Activated naive CD8-positive, alpha-beta T cell treated with anti-CD3 and anti-CD28 coated beads for 36 hours (primary cell): ENCODE measurements around the gene NT5M. TPM values are rescaled to one million over a fixed set of nuclear protein-coding genes. Genes with fewer than 3 reads are reported as not detected.

Source experiments
- DNase-seq: peaks from one replicate; pipeline ENCODE4 v3.0.0; 2021
- H3K27ac Mint-ChIP-seq: one replicate; pipeline ENCODE4 v1.8.0; 2022; ENCODE audit warnings: mild to moderate bottlenecking, moderate library complexity, mixed read lengths
- H3K27me3 Mint-ChIP-seq: one replicate; pipeline ENCODE4 v1.8.0; 2022; ENCODE audit warnings: mild to moderate bottlenecking, mixed read lengths
- H3K36me3 Mint-ChIP-seq: one replicate; pipeline ENCODE4 v1.8.0; 2021; ENCODE audit warnings: mild to moderate bottlenecking, mixed read lengths
- H3K4me1 Mint-ChIP-seq: one replicate; pipeline ENCODE4 v1.8.0; 2021; ENCODE audit warnings: mixed read lengths
- H3K4me3 Mint-ChIP-seq: one replicate; pipeline ENCODE4 v1.8.0; 2022; ENCODE audit warnings: mild to moderate bottlenecking, moderate library complexity, mixed read lengths
- H3K9me3 Mint-ChIP-seq: one replicate; pipeline ENCODE4 v1.8.0; 2022; ENCODE audit warnings: mixed read lengths
- total RNA-seq, 2 experiments: library from RNA; stranded (reverse); gene quantifications; one replicate each; pipeline ENCODE4 v1.2.3, GENCODE V29; 2021

The NT5M gene
- total RNA-seq, 2 experiments from 2014 or later: 6.1 to 6.5 TPM

- peaks cover 9% of the 10 kb centered on the region for H3K9me3 Mint-ChIP-seq
- no peak overlapping the region for H3K27ac Mint-ChIP-seq
- no peaks in the 10 kb centered on the region for H3K27me3 Mint-ChIP-seq
- no peaks in the 10 kb centered on the region for H3K4me1 Mint-ChIP-seq
- DNase-seq: no peak
- H3K36me3 Mint-ChIP-seq: no peaks in the 10 kb centered on the region
- H3K4me3 Mint-ChIP-seq: no peak overlapping the region
These were observed 60.6 kb downstream of the NT5M start for GRCh38 chr17:17363638-17364337.

DNA sequence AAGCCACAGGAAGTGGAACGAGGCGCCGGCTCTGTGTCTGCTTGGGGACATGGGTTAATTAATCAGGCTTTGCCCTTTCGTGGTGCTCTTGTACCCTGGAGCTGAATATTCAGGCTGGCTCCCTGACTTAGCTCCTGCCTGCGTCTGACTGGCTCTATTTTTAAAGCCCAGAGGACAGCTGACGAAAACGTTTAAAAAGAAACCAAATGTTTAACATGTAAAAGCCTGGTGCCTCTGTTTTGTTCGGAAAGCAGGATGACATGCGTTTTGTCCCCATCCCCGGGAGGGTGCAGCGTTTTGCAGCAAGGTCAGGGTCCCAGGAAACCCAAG is 61.1 kb downstream of the NT5M start:
- no peaks in the 10 kb centered on the region for H3K27me3 Mint-ChIP-seq
- H3K4me3 Mint-ChIP-seq: no peak overlapping the region
- H3K4me1 Mint-ChIP-seq: no peaks in the 10 kb centered on the region
- DNase-seq: no peak
- H3K9me3 Mint-ChIP-seq: peaks cover 9% of the 10 kb centered on the region
- H3K27ac Mint-ChIP-seq: no peak overlapping the region
- H3K36me3 Mint-ChIP-seq: no peaks in the 10 kb centered on the region

- Mint-ChIP-seq H3K36me3 (no peaks in the 10 kb centered on the region), H3K4me1 (no peaks in the 10 kb centered on the region), H3K4me3 (no peak overlapping the region), H3K27ac (no peak overlapping the region), H3K27me3 (no peaks in the 10 kb centered on the region), H3K9me3 (peaks cover 1% of the 10 kb centered on the region)
- DNase-seq: no peak
These were observed 62.4 kb downstream of the NT5M start for GRCh38 chr17:17365476-17366110.

GRCh38 chr17:17366235-17366634 is 63.1 kb downstream of the NT5M start:
- H3K27me3 Mint-ChIP-seq: no peaks in the 10 kb centered on the region
- H3K36me3 Mint-ChIP-seq: no peaks in the 10 kb centered on the region
- no peak for DNase-seq
- no peaks in the 10 kb centered on the region for H3K9me3 Mint-ChIP-seq
- no peaks in the 10 kb centered on the region for H3K4me1 Mint-ChIP-seq
- no peak overlapping the region for H3K27ac Mint-ChIP-seq
- no peak overlapping the region for H3K4me3 Mint-ChIP-seq

GRCh38 chr17:17366941-17367875 is 64.0 kb downstream of the NT5M start:
- H3K4me3 Mint-ChIP-seq: no peak overlapping the region
- no peak overlapping the region for H3K27ac Mint-ChIP-seq
- no peaks in the 10 kb centered on the region for H3K9me3 Mint-ChIP-seq
- H3K36me3 Mint-ChIP-seq: no peaks in the 10 kb centered on the region
- H3K4me1 Mint-ChIP-seq: no peaks in the 10 kb centered on the region
- no peak for DNase-seq
- H3K27me3 Mint-ChIP-seq: no peaks in the 10 kb centered on the region

- Mint-ChIP-seq H3K4me1 (no peaks in the 10 kb centered on the region), H3K9me3 (no peaks in the 10 kb centered on the region), H3K27ac (no peak overlapping the region), H3K27me3 (no peaks in the 10 kb centered on the region), H3K4me3 (no peak overlapping the region), H3K36me3 (no peaks in the 10 kb centered on the region)
- DNase-seq: no peak
These were observed 64.8 kb downstream of the NT5M start for GRCh38 chr17:17367931-17368330.

GRCh38 chr17:17370711-17371110 is 67.5 kb downstream of the NT5M start:
- Mint-ChIP-seq H3K36me3 (no peaks in the 10 kb centered on the region), H3K27me3 (no peaks in the 10 kb centered on the region), H3K4me3 (no peak overlapping the region), H3K4me1 (no peaks in the 10 kb centered on the region), H3K9me3 (no peaks in the 10 kb centered on the region), H3K27ac (no peak overlapping the region)
- DNase-seq: no peak

- Mint-ChIP-seq H3K36me3 (no peaks in the 10 kb centered on the region), H3K27me3 (no peaks in the 10 kb centered on the region)
These were observed 69.8 kb downstream of the NT5M start for GRCh38 chr17:17372856-17373520.

DNA sequence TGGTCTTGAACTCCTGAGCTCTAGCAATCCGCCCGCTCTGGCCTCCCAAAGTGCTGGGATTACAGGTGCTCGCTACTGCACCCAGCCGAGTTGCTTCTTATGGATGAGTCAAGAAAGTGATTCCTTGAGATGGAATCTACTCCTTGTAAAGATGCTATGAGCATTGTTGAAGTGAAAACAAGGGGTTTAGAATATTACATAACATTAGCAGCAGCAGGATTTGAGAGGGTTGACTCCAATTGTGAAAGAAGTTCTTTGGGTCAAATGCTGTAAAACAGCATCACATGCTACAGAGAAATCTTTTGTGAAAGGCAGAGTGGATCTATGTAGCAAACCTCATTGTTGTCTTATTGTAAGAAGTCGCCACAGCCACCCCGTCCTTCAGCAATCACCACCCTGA is 72.7 kb downstream of the NT5M start:
- H3K4me3 Mint-ChIP-seq: no peak overlapping the region
- no peaks in the 10 kb centered on the region for H3K27me3 Mint-ChIP-seq
- no peak overlapping the region for H3K27ac Mint-ChIP-seq
- no peaks in the 10 kb centered on the region for H3K9me3 Mint-ChIP-seq
- H3K36me3 Mint-ChIP-seq: no peaks in the 10 kb centered on the region
- no peaks in the 10 kb centered on the region for H3K4me1 Mint-ChIP-seq
- no peak for DNase-seq

More at GRCh38 chr17:17372856-17373520, 69.8 kb downstream of the NT5M start:
- no peak for DNase-seq
- no peak overlapping the region for H3K4me3 Mint-ChIP-seq
- no peaks in the 10 kb centered on the region for H3K4me1 Mint-ChIP-seq
- no peaks in the 10 kb centered on the region for H3K9me3 Mint-ChIP-seq
- no peak overlapping the region for H3K27ac Mint-ChIP-seq

DNA sequence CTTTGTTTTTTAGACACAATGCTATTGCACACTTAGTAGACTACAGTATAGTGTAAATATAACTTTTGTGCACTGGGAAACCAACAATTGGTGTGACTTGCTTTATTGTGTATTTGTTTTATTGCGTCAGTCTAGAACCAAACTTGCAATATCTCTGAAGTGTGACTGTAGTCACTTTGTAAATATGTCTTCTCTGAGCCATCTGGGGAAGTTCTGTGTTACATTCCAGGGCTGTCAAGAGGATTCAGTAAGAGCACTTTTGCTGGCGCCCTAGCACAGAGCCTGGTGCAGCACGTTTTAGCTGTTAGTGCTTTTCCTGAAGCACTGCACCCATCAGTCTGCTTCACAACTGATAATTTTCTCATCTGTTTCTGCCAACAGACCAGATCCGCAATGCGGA is 73.2 kb downstream of the NT5M start:
- no peaks in the 10 kb centered on the region for H3K9me3 Mint-ChIP-seq
- no peak for DNase-seq
- H3K36me3 Mint-ChIP-seq: no peaks in the 10 kb centered on the region
- H3K4me3 Mint-ChIP-seq: no peak overlapping the region
- H3K4me1 Mint-ChIP-seq: no peaks in the 10 kb centered on the region
- no peaks in the 10 kb centered on the region for H3K27me3 Mint-ChIP-seq
- no peak overlapping the region for H3K27ac Mint-ChIP-seq

DNA sequence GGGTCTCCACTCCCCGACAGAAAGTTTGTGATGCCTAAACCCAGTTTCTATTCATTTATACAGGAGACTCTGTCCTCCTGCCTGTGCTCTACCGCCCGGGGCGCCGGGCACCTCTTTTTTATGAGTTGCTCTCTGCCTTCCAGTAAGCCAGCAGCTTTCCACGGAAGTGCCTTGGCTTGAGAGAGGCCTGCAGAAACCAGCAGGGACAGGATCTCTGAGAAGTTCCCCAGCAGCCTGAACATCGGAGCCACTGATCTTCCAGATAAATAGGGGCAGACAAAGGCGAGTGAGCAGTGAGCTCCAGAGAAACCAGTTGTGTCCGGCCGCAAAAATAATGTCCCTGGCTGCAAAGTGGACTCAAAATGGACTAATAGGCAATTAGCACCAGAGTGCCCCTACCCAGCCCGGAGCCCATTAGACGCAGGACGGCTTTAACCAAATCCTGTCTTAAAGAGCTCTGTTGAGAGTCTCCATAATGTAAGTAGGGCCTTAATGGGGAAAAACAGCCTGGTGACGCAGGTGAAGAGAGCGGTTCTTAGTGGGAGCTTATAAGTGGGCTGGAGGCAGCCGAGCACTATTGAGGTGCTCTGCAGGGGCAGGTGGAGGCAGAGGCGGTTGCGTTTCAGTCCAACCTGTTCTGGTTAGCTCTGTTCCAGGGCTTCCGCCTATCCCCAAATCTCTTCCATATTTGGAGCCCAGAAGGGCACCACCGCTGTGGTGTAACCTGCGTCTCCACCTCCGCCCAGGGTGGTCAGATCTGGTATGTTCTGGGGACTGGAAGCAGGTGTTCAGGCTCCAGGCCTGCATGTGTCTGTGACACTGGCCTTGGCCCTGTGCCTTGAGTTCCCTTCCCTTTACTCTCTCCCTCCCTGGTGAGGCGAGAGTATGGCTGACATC is 74.1 kb downstream of the NT5M start:
- Mint-ChIP-seq H3K4me1 (peaks cover 2% of the 10 kb centered on the region), H3K27ac (no peak overlapping the region), H3K4me3 (no peak overlapping the region), H3K27me3 (no peaks in the 10 kb centered on the region), H3K36me3 (no peaks in the 10 kb centered on the region), H3K9me3 (no peaks in the 10 kb centered on the region)
- DNase-seq: no peak

DNA sequence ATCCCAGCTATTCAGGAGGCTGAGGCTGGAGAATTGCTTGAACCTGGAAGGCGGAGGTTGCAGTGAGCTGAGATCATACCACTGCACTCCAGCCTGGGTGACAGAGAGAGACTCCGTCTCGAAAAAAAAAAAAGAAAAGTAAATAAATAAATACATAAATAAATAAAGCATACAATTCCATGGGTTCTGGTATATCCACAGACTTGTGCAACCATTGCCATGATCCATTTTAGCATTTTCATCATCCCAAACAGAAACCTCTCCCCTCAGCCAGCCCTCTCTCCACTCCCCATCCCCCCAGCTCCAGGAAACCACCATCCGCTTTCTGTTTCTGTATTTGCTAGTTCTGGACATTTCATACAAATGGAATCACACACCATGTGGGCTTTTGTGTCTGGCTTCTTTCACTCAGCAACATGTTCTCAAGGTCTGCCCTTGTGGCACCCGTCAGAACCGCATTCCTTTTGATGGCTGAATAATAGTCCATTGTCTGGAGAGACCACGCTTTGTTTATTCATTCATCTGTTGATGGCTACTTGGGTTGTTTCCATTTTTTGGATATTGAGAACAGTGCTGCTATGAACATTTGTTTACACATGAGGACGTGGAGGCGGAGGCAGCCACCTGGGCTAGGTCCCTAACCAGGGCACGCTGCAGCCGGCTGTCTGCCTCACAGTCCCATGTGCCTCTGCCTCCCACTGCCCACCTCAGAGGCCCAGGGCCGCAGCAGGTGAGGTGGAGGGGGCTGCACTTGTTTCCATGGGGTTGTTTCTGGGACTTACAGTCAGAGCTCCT is 76.2 kb downstream of the NT5M start:
- Mint-ChIP-seq H3K27ac (no peak overlapping the region), H3K9me3 (no peaks in the 10 kb centered on the region), H3K4me1 (peaks cover 2% of the 10 kb centered on the region), H3K27me3 (no peaks in the 10 kb centered on the region), H3K4me3 (no peak overlapping the region), H3K36me3 (no peaks in the 10 kb centered on the region)
- DNase-seq: no peak

- no peak overlapping the region for H3K27ac Mint-ChIP-seq
- H3K27me3 Mint-ChIP-seq: no peaks in the 10 kb centered on the region
- no peaks in the 10 kb centered on the region for H3K9me3 Mint-ChIP-seq
- H3K4me3 Mint-ChIP-seq: no peak overlapping the region
- H3K36me3 Mint-ChIP-seq: no peaks in the 10 kb centered on the region
- H3K4me1 Mint-ChIP-seq: peaks cover 2% of the 10 kb centered on the region
- no peak for DNase-seq
These were observed 77.2 kb downstream of the NT5M start for GRCh38 chr17:17380145-17380925.
